Transverse colon (tissue), 4 donors: ENCODE measurements around the gene CDIPT.

Source experiments
- EP300 ChIP-seq: sonication (generic); formaldehyde crosslinking; IDR thresholded peaks from one replicate; pipeline ENCODE4 v1.6.1; 2017; ENCODE audit warnings: antibody characterized with exemption, low read depth
- POLR2A ChIP-seq: fragments of 450-650 bp; IDR thresholded peaks from one replicate; pipeline ENCODE4 v1.6.1; 2016; ENCODE audit warnings: antibody characterized with exemption, mild to moderate bottlenecking, moderate library complexity
- POLR2AphosphoS5 ChIP-seq, 3 donors: sonication (generic); formaldehyde crosslinking; IDR thresholded peaks; one replicate each; pipeline ENCODE4 v1.6.1; 2016; ENCODE audit warnings: antibody characterized with exemption in 3 of 3
- TF ChIP-seq, protein P1 (sequence below), 5 experiments: fragments of 200-600 bp in 3 of 5; fragments of 450-650 bp in 2 of 5; sonication (generic) in 3 of 5; IDR thresholded peaks; 1 replicate in 2 of 5; 2 replicates in 3 of 5; pipeline ENCODE4 v1.5.1; 2016 to 2017; ENCODE audit warnings: antibody characterized with exemption in 5 of 5, inconsistent platforms in 3 of 5, mild to moderate bottlenecking in 2 of 5, moderate library complexity in 1 of 5

DNA sequence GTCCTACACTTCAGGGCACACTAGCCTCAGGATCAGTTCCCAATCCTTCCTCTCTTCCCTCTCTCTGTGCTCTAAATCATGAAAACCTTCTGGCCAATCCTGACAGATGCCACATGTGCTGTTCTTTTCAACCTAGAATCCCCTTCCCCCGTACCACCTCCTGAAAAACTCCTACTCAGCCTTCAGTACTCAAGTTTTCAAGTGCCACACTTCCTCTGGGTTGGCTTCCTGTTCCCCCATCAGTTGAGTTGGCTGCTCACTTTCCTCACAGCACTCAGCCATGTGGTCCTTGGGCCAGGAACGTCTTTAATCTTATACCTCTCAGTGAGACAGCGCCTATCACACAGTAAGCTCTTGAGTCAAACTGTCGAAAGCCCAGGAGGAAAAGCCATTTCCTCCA, 40.6 kb upstream of the CDIPT start:
- TF ChIP-seq, protein P1, sequence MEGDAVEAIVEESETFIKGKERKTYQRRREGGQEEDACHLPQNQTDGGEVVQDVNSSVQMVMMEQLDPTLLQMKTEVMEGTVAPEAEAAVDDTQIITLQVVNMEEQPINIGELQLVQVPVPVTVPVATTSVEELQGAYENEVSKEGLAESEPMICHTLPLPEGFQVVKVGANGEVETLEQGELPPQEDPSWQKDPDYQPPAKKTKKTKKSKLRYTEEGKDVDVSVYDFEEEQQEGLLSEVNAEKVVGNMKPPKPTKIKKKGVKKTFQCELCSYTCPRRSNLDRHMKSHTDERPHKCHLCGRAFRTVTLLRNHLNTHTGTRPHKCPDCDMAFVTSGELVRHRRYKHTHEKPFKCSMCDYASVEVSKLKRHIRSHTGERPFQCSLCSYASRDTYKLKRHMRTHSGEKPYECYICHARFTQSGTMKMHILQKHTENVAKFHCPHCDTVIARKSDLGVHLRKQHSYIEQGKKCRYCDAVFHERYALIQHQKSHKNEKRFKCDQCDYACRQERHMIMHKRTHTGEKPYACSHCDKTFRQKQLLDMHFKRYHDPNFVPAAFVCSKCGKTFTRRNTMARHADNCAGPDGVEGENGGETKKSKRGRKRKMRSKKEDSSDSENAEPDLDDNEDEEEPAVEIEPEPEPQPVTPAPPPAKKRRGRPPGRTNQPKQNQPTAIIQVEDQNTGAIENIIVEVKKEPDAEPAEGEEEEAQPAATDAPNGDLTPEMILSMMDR (IDR thresholded peaks at IDR 0.05): no peak
- TF ChIP-seq POLR2AphosphoS5 (IDR thresholded peaks at IDR 0.05): no peak
- TF ChIP-seq POLR2A: no peak
- TF ChIP-seq EP300: no peak
